Ishikawa (cell line): Measurements from ENCODE around the gene KISS1R.

Source experiments
- CEBPB ChIP-seq: IDR thresholded peaks from 2 replicates; pipeline ENCODE4 v1.6.1; 2012
- CREB1 ChIP-seq: IDR thresholded peaks from 2 replicates; pipeline ENCODE4 v1.6.1; 2012; ENCODE audit warnings: low read depth
- EP300 ChIP-seq: IDR thresholded peaks from 2 replicates; pipeline ENCODE4 v1.6.1; 2012; ENCODE audit warnings: borderline replicate concordance
- MAX ChIP-seq: IDR thresholded peaks from 2 replicates; pipeline ENCODE4 v1.6.1; 2012
- NFIC ChIP-seq: IDR thresholded peaks from 2 replicates; pipeline ENCODE4 v1.6.1; 2012
- TAF1 ChIP-seq: IDR thresholded peaks from 2 replicates; pipeline ENCODE4 v1.6.1; 2012; ENCODE audit warnings: low read depth, mild to moderate bottlenecking
- USF1 ChIP-seq: IDR thresholded peaks from 2 replicates; pipeline ENCODE4 v1.6.1; 2012
- YY1 ChIP-seq: IDR thresholded peaks from 2 replicates; pipeline ENCODE4 v1.6.1; 2012; ENCODE audit warnings: low read depth
- TF ChIP-seq, protein P1 (sequence below): IDR thresholded peaks from 2 replicates; pipeline ENCODE4 v1.6.1; 2012; ENCODE audit warnings: low read depth, mild to moderate bottlenecking

DNA sequence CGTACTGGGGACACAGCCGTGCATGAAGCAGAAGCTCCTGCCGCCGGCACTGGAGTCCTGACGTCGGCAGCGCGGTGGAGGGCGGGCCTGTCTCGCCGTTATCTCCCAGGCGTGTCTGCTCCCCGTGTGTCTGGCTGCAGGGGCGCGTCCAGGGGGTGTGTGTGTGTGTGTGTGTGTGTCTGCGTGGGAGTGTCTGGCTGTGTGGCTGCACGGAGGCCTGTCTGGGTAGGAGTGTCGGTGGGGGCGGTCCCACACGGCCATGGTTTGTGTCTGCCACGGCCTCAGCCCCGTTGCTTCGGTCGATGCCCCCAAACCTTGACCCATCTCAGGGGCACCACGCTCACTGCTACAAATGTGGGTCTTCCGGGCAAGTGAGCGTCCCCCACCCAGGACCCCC lies 27.0 kb downstream of the KISS1R start:
- TF ChIP-seq TAF1 (no peak), USF1 (no peak), CREB1 (no peak), EP300 (no peak), CEBPB (no peak), MAX (no peak), YY1 (no peak), NFIC (no peak)
- TF ChIP-seq, protein P1, sequence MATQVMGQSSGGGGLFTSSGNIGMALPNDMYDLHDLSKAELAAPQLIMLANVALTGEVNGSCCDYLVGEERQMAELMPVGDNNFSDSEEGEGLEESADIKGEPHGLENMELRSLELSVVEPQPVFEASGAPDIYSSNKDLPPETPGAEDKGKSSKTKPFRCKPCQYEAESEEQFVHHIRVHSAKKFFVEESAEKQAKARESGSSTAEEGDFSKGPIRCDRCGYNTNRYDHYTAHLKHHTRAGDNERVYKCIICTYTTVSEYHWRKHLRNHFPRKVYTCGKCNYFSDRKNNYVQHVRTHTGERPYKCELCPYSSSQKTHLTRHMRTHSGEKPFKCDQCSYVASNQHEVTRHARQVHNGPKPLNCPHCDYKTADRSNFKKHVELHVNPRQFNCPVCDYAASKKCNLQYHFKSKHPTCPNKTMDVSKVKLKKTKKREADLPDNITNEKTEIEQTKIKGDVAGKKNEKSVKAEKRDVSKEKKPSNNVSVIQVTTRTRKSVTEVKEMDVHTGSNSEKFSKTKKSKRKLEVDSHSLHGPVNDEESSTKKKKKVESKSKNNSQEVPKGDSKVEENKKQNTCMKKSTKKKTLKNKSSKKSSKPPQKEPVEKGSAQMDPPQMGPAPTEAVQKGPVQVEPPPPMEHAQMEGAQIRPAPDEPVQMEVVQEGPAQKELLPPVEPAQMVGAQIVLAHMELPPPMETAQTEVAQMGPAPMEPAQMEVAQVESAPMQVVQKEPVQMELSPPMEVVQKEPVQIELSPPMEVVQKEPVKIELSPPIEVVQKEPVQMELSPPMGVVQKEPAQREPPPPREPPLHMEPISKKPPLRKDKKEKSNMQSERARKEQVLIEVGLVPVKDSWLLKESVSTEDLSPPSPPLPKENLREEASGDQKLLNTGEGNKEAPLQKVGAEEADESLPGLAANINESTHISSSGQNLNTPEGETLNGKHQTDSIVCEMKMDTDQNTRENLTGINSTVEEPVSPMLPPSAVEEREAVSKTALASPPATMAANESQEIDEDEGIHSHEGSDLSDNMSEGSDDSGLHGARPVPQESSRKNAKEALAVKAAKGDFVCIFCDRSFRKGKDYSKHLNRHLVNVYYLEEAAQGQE, result no peak
